SK-N-SH (cell line): ENCODE results near the gene PFKFB2. TPM values are rescaled to one million over a fixed set of nuclear protein-coding genes. Genes with fewer than 3 reads are reported as not detected.

ENCODE experiments used
- CTCF ChIA-PET: fragments of 300-600, 350-600 bp; formaldehyde crosslinking; extraction: SDS; loops from one replicate; lab custom pipeline; 2021; lab: Yijun Ruan, JAX
- POLR2A ChIA-PET: fragments of 350-600 bp; sonication (Branson Sonifier 250); formaldehyde crosslinking; extraction: SDS; loops from one replicate; lab custom pipeline; 2020; ENCODE audit warnings: antibody characterized with exemption, inconsistent platforms; lab: Yijun Ruan, JAX
- DNase-seq: peaks from one replicate; pipeline ENCODE4 v3.0.0; 2012
- H2AFZ ChIP-seq: fragments of 200-600 bp; sonication (generic); 2 replicates; pipeline ENCODE4 v1.8.1; 2016; ENCODE audit warnings: antibody characterized with exemption, mild to moderate bottlenecking, low read depth
- H3F3A ChIP-seq: fragments of 200-600 bp; sonication (generic); replicated peaks from 2 replicates; pipeline ENCODE3; 2016; ENCODE audit warnings: antibody characterized with exemption, mild to moderate bottlenecking; ENCODE audit not compliant: insufficient read depth
- H3K27ac ChIP-seq, 2 experiments: fragments of 200-500 bp in 1 of 2; fragments of 200-600 bp in 1 of 2; sonication (Bioruptor generic) in 1 of 2; sonication (generic), shearing (Covaris generic) in 1 of 2; 2 replicates each; pipeline versions ENCODE4 v1.5.1 to v1.6.1; 2014 to 2016; ENCODE audit warnings: low read depth in 2 of 2, inconsistent platforms in 1 of 2, low read length in 1 of 2, mild to moderate bottlenecking in 1 of 2, mixed read lengths in 1 of 2
- H3K27me3 ChIP-seq: fragments of 200-600 bp; sonication (generic), shearing (Covaris generic); 2 replicates; pipeline ENCODE4 v1.6.1; 2016; ENCODE audit warnings: mixed run types; ENCODE audit not compliant: insufficient read depth
- H3K36me3 ChIP-seq, 2 experiments: fragments of 200-500 bp in 1 of 2; fragments of 200-600 bp in 1 of 2; sonication (Bioruptor generic) in 1 of 2; sonication (generic) in 1 of 2; replicated peaks in 1 of 2; 2 replicates each; pipeline versions ENCODE3 to v1.5.1; 2014 to 2016; ENCODE audit warnings: low read length in 1 of 2, mild to moderate bottlenecking in 1 of 2; ENCODE audit not compliant: insufficient read depth in 2 of 2, control insufficient read depth in 1 of 2
- H3K4me1 ChIP-seq, 2 experiments: fragments of 200-500 bp in 1 of 2; fragments of 200-600 bp in 1 of 2; sonication (Bioruptor generic) in 1 of 2; sonication (generic), shearing (Covaris generic) in 1 of 2; 2 replicates each; pipeline versions ENCODE4 v1.5.1 to v1.6.1; 2014 to 2016; ENCODE audit warnings: low read depth in 1 of 2, low read length in 1 of 2, mixed run types in 1 of 2; ENCODE audit not compliant: insufficient read depth in 2 of 2, control insufficient read depth in 1 of 2
- H3K4me2 ChIP-seq: fragments of 200-600 bp; sonication (generic), shearing (Covaris generic); 2 replicates; pipeline ENCODE4 v1.6.1; 2017; ENCODE audit warnings: mixed run types
- H3K4me3 ChIP-seq, 2 experiments: fragments of 200-500 bp in 1 of 2; fragments of 200-600 bp in 1 of 2; sonication (Bioruptor generic) in 1 of 2; sonication (generic), shearing (Covaris generic) in 1 of 2; 2 replicates each; pipeline versions ENCODE4 v1.5.1 to v1.8.1; 2014 to 2016; ENCODE audit warnings: low read depth in 2 of 2, inconsistent platforms in 1 of 2, low read length in 1 of 2, mild to moderate bottlenecking in 1 of 2, mixed read lengths in 1 of 2, moderate library complexity in 1 of 2
- H3K79me2 ChIP-seq: fragments of 200-600 bp; sonication (generic); 2 replicates; pipeline ENCODE4 v1.8.1; 2017; ENCODE audit warnings: mild to moderate bottlenecking; ENCODE audit not compliant: insufficient read depth
- H3K9ac ChIP-seq: fragments of 200-600 bp; sonication (generic); 2 replicates; pipeline ENCODE4 v1.6.1; 2017; ENCODE audit warnings: mixed run types
- H3K9me2 ChIP-seq: fragments of 200-600 bp; sonication (generic); 2 replicates; pipeline ENCODE4 v1.6.1; 2017; ENCODE audit warnings: mixed run types
- H3K9me3 ChIP-seq: fragments of 200-600 bp; sonication (generic); 2 replicates; pipeline ENCODE4 v1.6.1; 2017; ENCODE audit warnings: mixed run types, mild to moderate bottlenecking, moderate library complexity
- H4K20me1 ChIP-seq: fragments of 200-600 bp; sonication (generic); 2 replicates; pipeline ENCODE4 v1.6.1; 2017; ENCODE audit warnings: mild to moderate bottlenecking, mixed run types; ENCODE audit not compliant: insufficient read depth
- CTCF ChIP-seq: fragments of 200-600 bp; sonication (generic); IDR thresholded peaks from 2 replicates; pipeline ENCODE4 v1.6.1; 2017; ENCODE audit warnings: antibody characterized with exemption, mild to moderate bottlenecking, moderate library complexity
- ELF1 ChIP-seq: IDR thresholded peaks from 2 replicates; pipeline ENCODE4 v1.4.0; 2012
- FOXJ3 ChIP-seq: sonication (generic); formaldehyde crosslinking; IDR thresholded peaks from 2 replicates; pipeline ENCODE4 v1.5.1; 2020; ENCODE audit warnings: mild to moderate bottlenecking, missing genetic modification reagents
- FOXM1 ChIP-seq: IDR thresholded peaks from 2 replicates; pipeline ENCODE4 v1.4.0; 2012; ENCODE audit warnings: low read depth, mild to moderate bottlenecking
- GABPA ChIP-seq: IDR thresholded peaks from 2 replicates; pipeline ENCODE4 v1.4.0; 2012; ENCODE audit warnings: low read depth, mild to moderate bottlenecking
- GATA2 ChIP-seq: sonication (generic); formaldehyde crosslinking; IDR thresholded peaks from 2 replicates; pipeline ENCODE4 v1.5.0; 2020; ENCODE audit warnings: mild to moderate bottlenecking, missing genetic modification reagents
- IRF3 ChIP-seq: fragments of 150-350 bp; IDR thresholded peaks from 2 replicates; pipeline ENCODE4 v1.6.1; 2016; ENCODE audit warnings: mild to moderate bottlenecking, low read depth, low read length
- JUND ChIP-seq: IDR thresholded peaks from 2 replicates; pipeline ENCODE4 v1.4.0; 2012
- MAX ChIP-seq: IDR thresholded peaks from 2 replicates; pipeline ENCODE4 v1.4.0; 2012; ENCODE audit warnings: low read depth
- MXI1 ChIP-seq: IDR thresholded peaks from 2 replicates; pipeline ENCODE4 v1.6.1; 2012; ENCODE audit warnings: mild to moderate bottlenecking, low read depth, low read length, improper control_type of control experiment
- NFIC ChIP-seq: IDR thresholded peaks from 2 replicates; pipeline ENCODE4 v1.4.0; 2012; ENCODE audit warnings: borderline replicate concordance
- RAD21 ChIP-seq: IDR thresholded peaks from 2 replicates; pipeline ENCODE4 v1.6.1; 2012; ENCODE audit warnings: mild to moderate bottlenecking, low read length
- RCOR1 ChIP-seq: fragments of 150-350 bp; IDR thresholded peaks from 2 replicates; pipeline ENCODE4 v1.6.1; 2017; ENCODE audit warnings: antibody characterized with exemption, low read length
- REST ChIP-seq: IDR thresholded peaks from 2 replicates; pipeline ENCODE4 v1.6.1; 2012; ENCODE audit warnings: mild to moderate bottlenecking, low read depth, low read length, moderate library complexity
- RFX5 ChIP-seq: IDR thresholded peaks from 2 replicates; pipeline ENCODE4 v1.6.1; 2012; ENCODE audit warnings: mild to moderate bottlenecking, improper control_type of control experiment, low read length
- SIN3A ChIP-seq: IDR thresholded peaks from 2 replicates; pipeline ENCODE4 v1.6.1; 2012; ENCODE audit warnings: low read depth, mild to moderate bottlenecking, low read length, moderate library complexity, borderline replicate concordance
- SMC3 ChIP-seq: IDR thresholded peaks from 2 replicates; pipeline ENCODE4 v1.6.1; 2012; ENCODE audit warnings: low read depth, low read length, improper control_type of control experiment
- USF2 ChIP-seq: fragments of 150-350 bp; IDR thresholded peaks from 2 replicates; pipeline ENCODE4 v1.6.1; 2017; ENCODE audit warnings: antibody characterized with exemption, low read length, low read depth, borderline replicate concordance
- ZBTB33 ChIP-seq: IDR thresholded peaks from 2 replicates; pipeline ENCODE4 v1.4.0; 2012; ENCODE audit warnings: low read depth, borderline replicate concordance
- WGBS: methylation state at CpG from one replicate; pipeline ENCODE4 v1.1.6; 2017; ENCODE audit warnings: low lambda C conversion rate; 5-methylcytosine and 5-hydroxymethylcytosine counted together
- polyA plus RNA-seq, 3 experiments: library from polyadenylated mRNA; depleted of rRNA; stranded (reverse); fragments of >200 nt; gene quantifications; 2 replicates each; pipeline ENCODE4 v1.2.3, GENCODE V29; 2012

Gene PFKFB2
- polyA plus RNA-seq, 1 of the 3 experiments (the other 2 are of a cell fraction): 1.8 TPM

GRCh38 chr1:207088161-207088560 is 35.1 kb downstream of the PFKFB2 start (continued):
- TF ChIP-seq USF2: no peak
- TF ChIP-seq RAD21: no peak
- no peak for TF ChIP-seq RCOR1

GRCh38 chr1:207088701-207089626 is 35.9 kb downstream of the PFKFB2 start, which contains the start of gene C4BPB:
TSS of gene C4BPB (plus strand) at chr1:207088860. CDS start at chr1:207089532, 672 bp downstream.
- CTCF ChIA-PET: interaction anchor here (1.9 to 4.4 kb wide), 3 partner anchors 9 to 411 kb away, joined by 9 to 18 read pairs (median 9); no protein-coding TSS in a partner anchor
- H3K4me3 ChIP-seq: no peak within 1 kb of the TSS; a peak in 1 of 4 replicates

More at GRCh38 chr1:207088701-207089626, 35.9 kb downstream of the PFKFB2 start, which contains the start of gene C4BPB:
- H3K9me2 ChIP-seq: no peaks in the 10 kb centered on the region
- H3K27me3 ChIP-seq: peaks cover 29% of the 10 kb centered on the region; the same call in 1 of the 2 replicates
- no peaks in the 10 kb centered on the region for H3K36me3 ChIP-seq
- WGBS: 38% methylated on average over 9 of the region's 9 CpGs
- POLR2A ChIA-PET: no interaction called here
- H3K9ac ChIP-seq: no peak within 1 kb of the TSS
- no peak within 1 kb of the TSS; the same call in 1 of the 2 replicates for H2AFZ ChIP-seq
- no peak for TF ChIP-seq GATA2 (CRISPR knock-in tag)
- TF ChIP-seq ZBTB33: no peak
- TF ChIP-seq RFX5: no peak
- no peak for TF ChIP-seq IRF3
- TF ChIP-seq REST: no peak
- TF ChIP-seq MXI1: no peak
- no peak for TF ChIP-seq FOXJ3 (CRISPR knock-in tag)
- no peak for TF ChIP-seq NFIC
- no peak for TF ChIP-seq GABPA
- no peak for TF ChIP-seq SIN3A
- no peak for TF ChIP-seq FOXM1
- TF ChIP-seq MAX: no peak
- no peak for TF ChIP-seq RCOR1
- TF ChIP-seq JUND: no peak
- no peak for TF ChIP-seq ELF1
- TF ChIP-seq SMC3: no peak
- no peak for TF ChIP-seq CTCF
- H3F3A ChIP-seq: peaks cover 2% of the 10 kb centered on the region
- H3K27ac ChIP-seq: no peak within 1 kb of the TSS
- DNase-seq: no peak
- no peaks in the 10 kb centered on the region for H3K4me1 ChIP-seq
- no peak within 1 kb of the TSS for H3K4me2 ChIP-seq
- H3K79me2 ChIP-seq: no peaks in the 10 kb centered on the region
- H3K9me3 ChIP-seq: no peaks in the 10 kb centered on the region
- no peaks in the 10 kb centered on the region for H4K20me1 ChIP-seq
